NCI-H526 (cell line): ENCODE results near the gene ELOVL5.
"Not testable (repeated sequence)": the region's sequence is repeated elsewhere in the genome, so short reads cannot be mapped to it uniquely, and the experiment has no call there.

Experiments used
- DNase-seq, 2 experiments: peaks; one replicate each; lab custom pipeline; 2025; lab: John Stamatoyannopoulos, UW

Gene ELOVL5

DNA sequence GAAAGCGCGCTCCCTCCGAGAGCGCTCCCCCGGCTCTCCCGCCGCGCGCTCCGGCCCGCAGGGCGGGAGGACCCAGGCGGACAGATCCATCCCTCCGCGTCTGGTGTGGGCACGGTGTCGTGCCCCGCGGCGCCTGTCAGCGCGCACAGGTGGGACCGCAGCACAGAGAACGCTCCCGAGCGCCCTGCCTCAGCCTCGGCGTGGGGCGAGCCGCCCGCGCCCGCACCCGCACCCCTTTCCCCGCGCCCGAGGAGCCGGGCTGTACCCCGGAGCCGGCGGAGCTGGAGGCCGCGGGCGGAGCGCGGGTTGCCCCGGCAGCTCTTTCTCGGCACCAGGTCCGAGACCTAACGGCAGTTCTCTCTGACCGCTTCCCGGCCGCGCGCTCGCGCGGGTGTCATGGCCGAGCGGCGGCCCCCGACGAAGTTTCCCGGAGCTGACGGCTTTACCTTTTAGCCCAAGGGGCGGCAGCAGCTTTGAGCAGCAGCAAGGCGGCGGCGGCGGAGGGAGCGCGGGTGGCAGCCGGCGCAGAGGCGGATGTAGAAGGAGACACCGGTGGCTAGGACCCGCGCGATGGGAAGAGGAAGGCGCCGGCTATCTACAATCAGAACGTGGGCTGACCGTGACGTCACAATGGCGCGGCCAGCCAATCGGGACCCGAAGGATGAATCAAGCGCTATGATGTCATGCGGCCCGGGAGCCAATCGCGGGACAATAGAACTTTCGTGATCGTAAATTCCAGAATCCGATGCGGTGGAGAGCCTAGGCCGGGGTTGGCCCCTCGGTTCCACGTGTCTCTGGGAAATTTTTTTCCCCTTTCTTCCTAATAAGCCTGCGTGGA lies at the start of gene ELOVL5:
Gene ELOVL5, minus strand, starts transcription at position 580 of the 838 bp plus-strand sequence. CDS start 53,251 bp downstream, outside the sequence.
- peak; percentile 88 to 97 for DNase-seq

- DNase-seq = no peak
Measured at GRCh38 chr6:53397283-53397682, 48.5 kb upstream of the ELOVL5 start.

DNA sequence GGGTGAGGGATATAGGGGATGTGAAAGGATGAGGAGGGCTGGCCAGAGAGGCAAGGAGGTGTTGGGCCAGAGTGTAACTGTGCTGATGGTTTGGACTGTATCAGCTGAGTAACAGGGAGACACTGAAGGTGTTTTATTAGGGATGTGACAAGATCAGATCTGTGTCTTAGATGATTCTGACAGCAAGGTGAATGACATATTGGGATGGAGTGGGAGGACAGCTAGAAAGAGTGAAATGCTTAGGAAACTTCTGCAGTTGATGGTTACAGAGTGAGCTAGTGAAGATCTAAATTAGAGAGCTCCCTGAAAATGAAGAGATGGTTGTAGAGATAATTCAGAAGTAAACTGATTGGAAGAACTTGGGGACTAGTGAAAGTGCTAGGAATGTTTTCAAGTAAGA lies 47.2 kb upstream of the ELOVL5 start:
- no peak for DNase-seq

DNA sequence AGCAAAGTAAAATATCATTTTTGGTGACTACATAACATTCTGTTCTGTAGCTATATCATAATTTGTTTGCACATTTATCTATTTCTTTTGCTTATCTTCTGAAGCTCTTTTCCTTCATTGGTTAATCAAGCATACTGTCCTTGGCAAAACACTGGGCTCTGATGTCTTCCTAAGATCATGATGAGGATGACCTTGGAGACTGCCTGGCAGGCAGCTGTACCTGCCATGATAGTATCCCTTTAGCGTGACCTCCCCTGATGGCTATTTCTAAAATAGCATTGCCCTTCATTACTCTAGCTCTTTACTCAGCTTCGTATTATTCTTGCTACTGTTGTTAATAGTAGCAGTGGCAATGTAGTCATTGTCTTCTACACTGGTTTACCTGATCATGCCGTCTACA lies 46.0 kb upstream of the ELOVL5 start:
- DNase-seq = no peak

DNA sequence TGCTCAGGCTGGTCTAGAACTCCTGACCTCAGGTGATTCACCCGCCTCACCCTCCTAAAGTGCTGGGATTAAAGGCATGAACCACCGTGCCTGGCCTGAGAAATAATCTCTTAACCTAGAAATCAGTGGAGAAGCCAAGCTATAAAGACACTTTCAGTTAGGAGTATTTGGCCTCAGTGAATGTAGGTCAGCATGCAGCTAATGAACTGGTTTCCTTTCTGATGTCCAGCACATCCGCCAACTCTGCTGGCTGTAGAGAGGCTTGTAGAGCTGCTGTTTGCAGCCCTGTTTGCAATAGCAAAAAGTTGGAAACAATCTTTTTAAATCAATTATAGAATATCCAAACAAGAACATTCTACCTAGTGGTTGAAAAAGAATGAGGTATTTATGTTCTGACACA lies 42.4 kb upstream of the ELOVL5 start:
- no peak for DNase-seq

GRCh38 chr6:53390010-53390409 lies 41.3 kb upstream of the ELOVL5 start:
- no peak for DNase-seq

GRCh38 chr6:53388615-53389014 lies 39.9 kb upstream of the ELOVL5 start:
- DNase-seq = not testable (repeated sequence)

GRCh38 chr6:53382421-53382820 lies 33.7 kb upstream of the ELOVL5 start:
- no peak for DNase-seq

- no peak for DNase-seq
Measured at GRCh38 chr6:53378208-53378607, 29.5 kb upstream of the ELOVL5 start.

- no peak for DNase-seq
Measured at GRCh38 chr6:53377793-53378192, 29.0 kb upstream of the ELOVL5 start.

GRCh38 chr6:53377289-53377688 lies 28.5 kb upstream of the ELOVL5 start:
- DNase-seq = no peak

DNA sequence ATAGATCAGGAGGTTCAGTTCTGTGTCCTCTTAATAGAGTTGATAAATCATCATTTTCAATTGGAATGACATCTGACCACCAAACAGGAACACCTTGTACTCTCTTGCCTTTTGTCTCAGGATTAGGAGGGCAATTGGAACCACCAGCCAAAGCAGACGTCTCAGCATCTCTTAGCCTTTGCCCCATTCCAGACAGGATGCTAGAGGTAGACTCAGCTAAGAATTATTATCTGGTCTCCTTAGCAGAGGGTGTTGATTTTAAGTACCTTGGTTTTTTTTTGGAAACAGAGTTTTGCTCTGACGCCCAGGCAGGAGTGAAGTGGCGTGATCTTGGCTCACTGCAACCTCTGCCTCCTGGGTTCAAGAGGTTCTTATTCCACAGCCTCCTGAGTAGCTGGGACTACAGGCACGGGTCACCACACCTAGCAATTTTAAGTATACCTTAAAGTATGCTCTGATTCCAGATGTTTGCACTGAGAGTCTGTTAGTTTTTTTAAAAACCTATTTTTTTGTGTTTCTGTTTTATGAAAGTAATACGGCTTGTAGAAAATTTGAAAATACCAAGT lies 28.0 kb upstream of the ELOVL5 start:
- DNase-seq = no peak

- no peak for DNase-seq
Measured at GRCh38 chr6:53375847-53376246, 27.1 kb upstream of the ELOVL5 start.

DNA sequence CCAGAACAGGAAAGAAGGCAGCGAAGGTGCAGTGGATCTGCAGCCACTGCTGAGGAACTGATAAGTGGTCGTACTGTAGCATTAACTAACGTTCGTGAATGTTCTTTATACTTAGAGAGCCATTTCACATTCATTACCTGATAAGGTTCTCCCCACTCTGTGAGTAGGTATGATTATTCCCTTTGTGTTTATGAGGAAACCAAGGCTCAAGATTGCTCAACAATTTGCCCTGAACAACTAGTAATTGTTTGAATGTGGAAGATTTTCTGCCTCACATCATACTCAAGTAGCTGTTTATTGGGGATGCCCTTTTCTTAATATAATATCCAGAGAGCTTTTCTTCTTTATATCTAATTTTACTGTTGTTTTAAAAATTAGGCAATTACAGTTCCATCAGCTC lies 24.9 kb upstream of the ELOVL5 start:
- DNase-seq = no peak

- DNase-seq = no peak
Measured at GRCh38 chr6:53369876-53370515, 21.2 kb upstream of the ELOVL5 start.

DNA sequence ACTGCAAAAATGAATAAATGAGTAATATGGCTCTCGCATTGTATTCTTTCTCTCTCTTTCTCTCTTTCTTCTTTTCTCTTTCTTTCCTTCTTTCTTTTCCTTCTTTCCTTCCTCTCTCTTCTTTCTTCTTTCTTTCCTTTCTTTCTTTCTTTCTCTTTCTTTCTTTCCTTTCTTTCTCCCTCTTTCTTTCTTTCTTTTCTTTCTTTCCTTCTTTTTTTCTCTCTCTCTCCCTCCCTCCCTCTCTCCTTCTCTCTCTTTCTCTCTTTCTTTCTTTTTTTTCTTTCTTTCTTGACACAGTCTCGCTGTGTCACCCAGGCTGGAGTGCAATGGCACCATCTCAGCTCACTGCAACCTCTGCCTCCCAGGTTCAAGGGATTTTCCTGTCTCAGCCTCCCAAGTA lies 20.3 kb upstream of the ELOVL5 start:
- no peak for DNase-seq

DNA sequence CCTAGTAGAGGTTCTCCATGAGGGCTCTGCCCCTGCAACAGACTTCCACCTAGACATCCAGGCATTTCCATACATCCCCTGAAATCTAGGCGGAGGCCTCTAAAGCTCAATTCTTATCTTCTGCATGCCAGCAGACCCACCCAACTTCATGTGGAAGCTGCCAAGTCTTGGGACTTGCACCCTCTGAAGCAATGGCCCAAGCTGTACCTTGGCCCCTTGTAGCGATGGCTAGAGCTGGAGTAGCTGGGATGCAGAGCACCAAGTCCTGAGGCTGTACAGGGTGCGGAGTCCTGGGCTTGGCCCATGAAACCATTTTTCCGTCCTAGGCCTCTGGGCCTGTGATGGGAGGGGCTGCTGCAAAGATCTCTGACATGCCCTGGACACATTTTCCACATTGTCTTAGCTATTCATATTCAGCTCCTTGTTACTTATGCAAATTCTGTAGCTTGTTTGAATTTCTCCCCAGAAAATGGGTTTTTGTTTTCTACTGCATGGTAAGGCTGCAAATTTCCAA lies 17.4 kb upstream of the ELOVL5 start:
- DNase-seq = no peak

- DNase-seq = no peak
Measured at GRCh38 chr6:53363341-53364079, 14.8 kb upstream of the ELOVL5 start.

GRCh38 chr6:53361549-53362031 lies 12.8 kb upstream of the ELOVL5 start:
- no peak for DNase-seq

DNA sequence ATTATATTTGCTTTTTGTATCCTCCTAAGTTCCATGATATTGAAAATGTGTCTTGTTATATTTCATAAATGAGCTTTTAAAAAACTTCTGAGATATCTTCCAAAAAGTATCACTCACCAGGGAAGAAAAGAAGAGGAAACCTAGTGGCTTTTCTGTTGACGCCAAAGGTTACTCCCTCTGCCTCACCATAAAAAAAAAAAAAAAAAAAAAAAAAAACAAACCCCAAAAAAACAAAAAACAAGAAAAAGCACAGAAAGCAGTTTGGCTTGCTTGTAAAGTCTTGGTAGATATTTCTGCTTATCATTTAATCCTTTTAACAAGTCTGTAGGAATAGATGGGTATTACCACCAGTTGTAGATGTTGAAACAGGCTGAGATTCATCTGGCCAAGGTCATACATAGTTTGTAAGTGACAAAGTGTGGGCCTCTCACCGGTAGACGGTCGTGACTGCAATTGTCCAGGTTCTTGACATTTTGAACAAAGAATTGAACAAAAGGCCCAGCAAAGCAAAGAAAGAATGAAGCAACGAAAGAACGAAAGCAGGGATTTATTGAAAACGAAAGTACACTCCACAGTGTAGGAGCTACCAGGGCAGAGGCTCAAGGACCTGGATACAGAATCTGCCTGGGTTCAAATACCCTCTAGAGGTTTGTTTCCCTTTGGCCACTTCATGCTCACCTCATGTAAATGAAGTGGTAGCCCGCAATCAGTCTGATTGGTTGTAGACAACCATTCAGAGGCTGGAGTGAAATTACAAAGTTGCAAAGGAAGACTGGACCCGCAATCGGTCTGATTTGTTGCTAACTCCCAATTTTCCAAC lies 11.6 kb upstream of the ELOVL5 start:
- DNase-seq = no peak

GRCh38 chr6:53359843-53360092 lies 11.0 kb upstream of the ELOVL5 start:
- DNase-seq = no peak
